ENCODE measurements around the gene SNTG2. TPM values are rescaled to one million over a fixed set of nuclear protein-coding genes. Genes with fewer than 3 reads are reported as not detected.

SNTG2 gene
- total RNA-seq, 4 donors from 2014 or later = 0.99 to 3.9 (median 2.3) TPM

GRCh38 chr2:1208522-1208921, 257.9 kb downstream of the SNTG2 start:
- Histone ChIP-seq H3K36me3 (no peaks in the 10 kb centered on the region), H3K4me3 (no peak overlapping the region), H3K4me1 (no peaks in the 10 kb centered on the region), H3K27ac (no peak overlapping the region), H3K9me3 (peaks cover 5% of the 10 kb centered on the region), H3K27me3 (no peaks in the 10 kb centered on the region)
- TF ChIP-seq CTCF (IDR thresholded peaks at IDR 0.05) = no peak
- TF ChIP-seq POLR2AphosphoS5 (IDR thresholded peaks at IDR 0.05) = no peak
- TF ChIP-seq EP300 (IDR thresholded peaks at IDR 0.05) = no peak
- no peak for TF ChIP-seq POLR2A (IDR thresholded peaks at IDR 0.05)
- WGBS = 87% methylated on average over 17 of the region's 18 CpGs
- DNase-seq (ENCODE audit: low spot score in 2 of 2) = no peak

- Histone ChIP-seq H3K36me3 (no peaks in the 10 kb centered on the region), H3K9me3 (peaks cover 8% of the 10 kb centered on the region), H3K27me3 (no peaks in the 10 kb centered on the region), H3K4me3 (no peak overlapping the region), H3K27ac (no peak overlapping the region), H3K4me1 (no peaks in the 10 kb centered on the region)
- 95% methylated on average over 4 of the region's 4 CpGs for WGBS
- DNase-seq (ENCODE audit: low spot score in 2 of 2) = no peak
- TF ChIP-seq POLR2A (IDR thresholded peaks at IDR 0.05) (no peak), POLR2AphosphoS5 (IDR thresholded peaks at IDR 0.05) (no peak)
Measured at GRCh38 chr2:1209246-1209645, 258.6 kb downstream of the SNTG2 start.

- Histone ChIP-seq H3K4me1 (no peaks in the 10 kb centered on the region), H3K9me3 (peaks cover 8% of the 10 kb centered on the region), H3K27me3 (no peaks in the 10 kb centered on the region), H3K27ac (no peak overlapping the region), H3K36me3 (no peaks in the 10 kb centered on the region), H3K4me3 (no peak overlapping the region)
- no peak for DNase-seq (ENCODE audit: low spot score in 2 of 2)
- TF ChIP-seq CTCF (IDR thresholded peaks at IDR 0.05) (no peak), POLR2AphosphoS5 (IDR thresholded peaks at IDR 0.05) (no peak), POLR2A (IDR thresholded peaks at IDR 0.05) (no peak), EP300 (IDR thresholded peaks at IDR 0.05) (no peak)
- WGBS = 90% methylated on average over 3 of the region's 3 CpGs
Measured at GRCh38 chr2:1209761-1210160, 259.1 kb downstream of the SNTG2 start.

- H3K27ac ChIP-seq = no peak overlapping the region
- 90% methylated on average over 3 of the region's 3 CpGs for WGBS
- H3K4me3 ChIP-seq = no peak overlapping the region
- TF ChIP-seq CTCF (IDR thresholded peaks at IDR 0.05) (no peak), EP300 (IDR thresholded peaks at IDR 0.05) (no peak), POLR2A (IDR thresholded peaks at IDR 0.05) (no peak)
- H3K36me3 ChIP-seq = no peaks in the 10 kb centered on the region
- no peak for DNase-seq (ENCODE audit: low spot score in 2 of 2)
- no peaks in the 10 kb centered on the region for H3K4me1 ChIP-seq
- peaks cover 8% of the 10 kb centered on the region for H3K9me3 ChIP-seq
- H3K27me3 ChIP-seq = no peaks in the 10 kb centered on the region
Measured at GRCh38 chr2:1210352-1210751, 259.7 kb downstream of the SNTG2 start.

DNA sequence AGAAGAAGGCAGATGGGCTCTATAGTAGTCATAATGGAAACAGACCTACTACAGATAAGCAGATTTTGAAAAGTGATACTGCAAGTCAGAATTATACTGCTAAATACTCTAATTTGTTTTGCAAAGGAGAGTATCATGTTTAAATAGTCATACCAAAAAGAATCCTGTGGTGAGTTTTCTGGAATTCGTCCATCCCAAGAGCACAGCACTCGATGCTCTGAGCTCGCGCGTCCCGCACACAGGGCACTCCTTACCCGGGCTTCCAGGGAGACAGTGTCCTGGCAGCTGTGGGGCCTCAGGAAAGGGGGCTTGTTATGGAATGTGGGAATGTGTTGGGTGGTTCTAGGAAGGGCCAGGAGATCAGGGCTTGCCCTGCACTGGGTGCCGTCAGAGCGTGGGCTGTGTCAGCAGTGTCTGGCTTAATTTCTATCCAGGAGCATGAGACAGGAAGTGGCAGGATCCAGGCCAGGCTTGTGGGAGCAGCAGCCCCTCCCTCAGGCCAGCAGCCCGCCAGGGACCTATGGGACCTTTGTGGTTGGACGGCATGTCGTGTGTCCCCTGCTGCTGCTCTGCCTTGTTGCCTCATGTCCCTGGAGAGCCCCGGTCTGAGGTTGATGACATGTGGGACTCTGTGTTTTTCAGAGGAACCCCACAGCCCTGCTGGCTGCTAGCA, 269.4 kb downstream of the SNTG2 start:
- Histone ChIP-seq H3K4me1 (no peaks in the 10 kb centered on the region), H3K4me3 (no peak overlapping the region), H3K9me3 (no peaks in the 10 kb centered on the region), H3K36me3 (no peaks in the 10 kb centered on the region), H3K27ac (no peak overlapping the region), H3K27me3 (peaks cover 6% of the 10 kb centered on the region)
- TF ChIP-seq POLR2AphosphoS5 (IDR thresholded peaks at IDR 0.05) (no peak), CTCF (IDR thresholded peaks at IDR 0.05) (no peak), POLR2A (IDR thresholded peaks at IDR 0.05) (no peak), EP300 (IDR thresholded peaks at IDR 0.05) (no peak)
- WGBS = 73% methylated on average over 11 of the region's 13 CpGs
- DNase-seq (ENCODE audit: low spot score in 2 of 2) = no peak

GRCh38 chr2:1222056-1222455, 271.4 kb downstream of the SNTG2 start:
- TF ChIP-seq CTCF (IDR thresholded peaks at IDR 0.05) = no peak
- no peak for TF ChIP-seq POLR2AphosphoS5 (IDR thresholded peaks at IDR 0.05)
- no peak for TF ChIP-seq POLR2A (IDR thresholded peaks at IDR 0.05)
- TF ChIP-seq EP300 (IDR thresholded peaks at IDR 0.05) = no peak
- no peaks in the 10 kb centered on the region for H3K9me3 ChIP-seq
- H3K4me3 ChIP-seq = no peak overlapping the region
- H3K27ac ChIP-seq = no peak overlapping the region
- DNase-seq (ENCODE audit: low spot score in 2 of 2) = no peak
- WGBS = 84% methylated on average over 6 of the region's 6 CpGs
- no peaks in the 10 kb centered on the region for H3K36me3 ChIP-seq
- H3K27me3 ChIP-seq = peaks cover 6% of the 10 kb centered on the region
- H3K4me1 ChIP-seq = no peaks in the 10 kb centered on the region
